Right lobe of liver (tissue), 4 donors: ENCODE data around the gene GNPDA1.

Source experiments
- POLR2A ChIP-seq: fragments of 450-650 bp; IDR thresholded peaks from one replicate; pipeline ENCODE4 v1.6.1; 2017; ENCODE audit warnings: antibody characterized with exemption, mild to moderate bottlenecking
- TF ChIP-seq, protein P1 (sequence below), 4 donors: fragments of 200-600 bp in 3 of 4; fragments of 450-650 bp in 1 of 4; IDR thresholded peaks; one replicate each; pipeline versions ENCODE4 v1.5.1 to v1.8.0; 2016 to 2022; ENCODE audit warnings: antibody characterized with exemption in 4 of 4, mild to moderate bottlenecking in 2 of 4
- donor health status: DM: no; HTN: no; CAD: no.
- donor health status: DM: no; HTN: no; CAD: no.
- donor health status: DM: no; HTN: yes; CAD: no.

DNA sequence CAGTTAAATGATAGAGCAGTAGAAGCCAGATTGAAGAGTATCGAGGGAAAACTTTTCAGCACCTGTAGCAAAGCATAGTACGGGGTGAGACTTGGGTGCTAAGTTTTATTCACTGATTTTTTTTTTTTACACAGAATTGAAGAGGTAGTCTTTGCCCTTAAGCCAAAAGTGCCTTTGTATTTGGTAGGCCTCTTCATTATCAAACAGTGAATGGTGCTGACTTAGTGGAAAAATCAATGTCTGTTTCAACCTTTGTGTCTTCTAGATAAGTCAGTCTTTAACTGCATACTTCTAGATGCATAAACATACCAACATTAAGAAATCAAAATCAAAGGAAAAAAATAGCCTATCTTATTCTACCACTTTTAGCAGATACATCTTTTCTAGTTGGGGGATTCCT lies 30.2 kb downstream of the GNPDA1 start:
- no peak for TF ChIP-seq POLR2A
- TF ChIP-seq, protein P1, sequence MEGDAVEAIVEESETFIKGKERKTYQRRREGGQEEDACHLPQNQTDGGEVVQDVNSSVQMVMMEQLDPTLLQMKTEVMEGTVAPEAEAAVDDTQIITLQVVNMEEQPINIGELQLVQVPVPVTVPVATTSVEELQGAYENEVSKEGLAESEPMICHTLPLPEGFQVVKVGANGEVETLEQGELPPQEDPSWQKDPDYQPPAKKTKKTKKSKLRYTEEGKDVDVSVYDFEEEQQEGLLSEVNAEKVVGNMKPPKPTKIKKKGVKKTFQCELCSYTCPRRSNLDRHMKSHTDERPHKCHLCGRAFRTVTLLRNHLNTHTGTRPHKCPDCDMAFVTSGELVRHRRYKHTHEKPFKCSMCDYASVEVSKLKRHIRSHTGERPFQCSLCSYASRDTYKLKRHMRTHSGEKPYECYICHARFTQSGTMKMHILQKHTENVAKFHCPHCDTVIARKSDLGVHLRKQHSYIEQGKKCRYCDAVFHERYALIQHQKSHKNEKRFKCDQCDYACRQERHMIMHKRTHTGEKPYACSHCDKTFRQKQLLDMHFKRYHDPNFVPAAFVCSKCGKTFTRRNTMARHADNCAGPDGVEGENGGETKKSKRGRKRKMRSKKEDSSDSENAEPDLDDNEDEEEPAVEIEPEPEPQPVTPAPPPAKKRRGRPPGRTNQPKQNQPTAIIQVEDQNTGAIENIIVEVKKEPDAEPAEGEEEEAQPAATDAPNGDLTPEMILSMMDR (IDR thresholded peaks at IDR 0.05), result no peak
